Naive thymus-derived CD8-positive, alpha-beta T cell (primary cell): Measurements from ENCODE around the gene ALCAM. TPM values are rescaled to one million over a fixed set of nuclear protein-coding genes. Genes with fewer than 3 reads are reported as not detected.

Experiments used
- ATAC-seq, 2 donors: fragments of 150-1000 bp; cut with Tn5 transposase in 1 of 2; sonication (Bioruptor Pico), chemical (Tn5 transposase) in 1 of 2; 1 replicate in 1 of 2; 2 replicates in 1 of 2; pipeline ENCODE4 v1.10.0; 2021; ENCODE audit warnings: mild to moderate bottlenecking in 2 of 2, moderate library complexity in 2 of 2
- POLR2A ChIA-PET: fragments of 350-600 bp; sonication (Branson Sonifier 250); formaldehyde crosslinking; loops from one replicate; lab custom pipeline; 2021; ENCODE audit warnings: antibody characterized with exemption; lab: Charles Lee
- DNase-seq, 10 donors: peaks; one replicate each; pipeline versions ENCODE4 v3.0.0 to v3.0.0-alpha.2; 2020 to 2022
- H3K27ac Mint-ChIP-seq, 10 donors: one replicate each; pipeline ENCODE4 v1.8.0; 2020 to 2022; ENCODE audit warnings: mild to moderate bottlenecking in 10 of 10, mixed read lengths in 10 of 10, moderate library complexity in 4 of 10, inconsistent platforms in 1 of 10
- H3K27me3 Mint-ChIP-seq, 5 donors: one replicate each; pipeline ENCODE4 v1.8.0; 2021 to 2022; ENCODE audit warnings: mixed read lengths in 5 of 5
- H3K36me3 Mint-ChIP-seq, 3 donors: one replicate each; pipeline ENCODE4 v1.8.0; 2020 to 2022; ENCODE audit warnings: mixed read lengths in 3 of 3, mild to moderate bottlenecking in 2 of 3, inconsistent platforms in 1 of 3
- H3K4me1 Mint-ChIP-seq, 4 donors: one replicate each; pipeline ENCODE4 v1.8.0; 2021 to 2022; ENCODE audit warnings: mixed read lengths in 4 of 4
- H3K4me3 Mint-ChIP-seq, 10 donors: one replicate each; pipeline ENCODE4 v1.8.0; 2020 to 2022; ENCODE audit warnings: mild to moderate bottlenecking in 10 of 10, mixed read lengths in 10 of 10, moderate library complexity in 6 of 10, inconsistent platforms in 1 of 10
- H3K9me3 Mint-ChIP-seq, 9 donors: one replicate each; pipeline ENCODE4 v1.8.0; 2020 to 2022; ENCODE audit warnings: mixed read lengths in 9 of 9, mild to moderate bottlenecking in 3 of 9, inconsistent platforms in 1 of 9, moderate library complexity in 1 of 9
- polyA plus RNA-seq, 3 donors: library from polyadenylated mRNA; unstranded; fragments of 300-500 nt; fragmentation: Illumina TruSeq; gene quantifications; one replicate each; pipeline ENCODE4 v1.2.3, GENCODE V29; 2021
- total RNA-seq, 8 experiments: library from RNA in 2 of 8; stranded (reverse) in 2 of 8; gene quantifications; one replicate each; pipeline ENCODE4 v1.2.3 and lab custom pipeline; 2021 to 2026

Gene ALCAM
- total and polyA plus RNA-seq, 5 experiments from 2014 or later, result 0.41 to 3.1 (median 1.8) TPM

GRCh38 chr3:105606016-105606415 lies 239.3 kb downstream of the ALCAM start:
- DNase-seq, result no peak
- POLR2A ChIA-PET, result no interaction called here
- Mint-ChIP-seq H3K4me3 (no peak overlapping the region), H3K27me3 (peaks cover 0 to 7% (median 0%) of the 10 kb centered on the region in 5 donors), H3K36me3 (no peaks in the 10 kb centered on the region), H3K9me3 (no peaks in the 10 kb centered on the region), H3K27ac (no peak overlapping the region), H3K4me1 (peaks cover 0 to 2% (median 0%) of the 10 kb centered on the region in 4 donors)
- no peak for ATAC-seq

DNA sequence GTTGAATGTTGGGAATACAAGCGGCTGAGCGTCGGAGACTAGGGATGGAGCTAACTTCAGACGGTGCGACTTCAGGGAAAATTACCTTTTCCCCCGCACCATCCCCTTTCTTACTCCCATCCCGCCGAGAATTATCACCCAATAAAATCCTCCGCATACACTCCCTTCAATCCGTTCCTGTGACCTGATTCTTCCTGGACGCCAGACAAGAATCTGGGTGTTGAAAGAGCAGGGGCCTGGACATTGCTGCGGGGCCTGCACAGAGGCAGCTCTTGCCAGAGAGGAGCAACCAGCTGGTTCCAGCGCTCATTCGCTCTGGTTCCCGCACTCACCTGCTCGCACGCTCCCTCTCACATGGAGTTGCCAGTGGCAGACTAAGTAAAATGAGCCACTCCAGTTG lies 241.9 kb downstream of the ALCAM start:
- POLR2A ChIA-PET, result no interaction called here
- DNase-seq (no peak), ATAC-seq (no peak)
- no peaks in the 10 kb centered on the region for H3K36me3 Mint-ChIP-seq
- H3K27me3 Mint-ChIP-seq, result peaks cover 0 to 7% (median 0%) of the 10 kb centered on the region in 5 donors
- H3K9me3 Mint-ChIP-seq, result no peaks in the 10 kb centered on the region
- peaks cover 0 to 2% (median 0%) of the 10 kb centered on the region in 4 donors for H3K4me1 Mint-ChIP-seq
- no peak overlapping the region for H3K4me3 Mint-ChIP-seq
- peak overlapping the region in 1 of 10 donors; percentile 2 for H3K27ac Mint-ChIP-seq

GRCh38 chr3:105610473-105610872 lies 243.8 kb downstream of the ALCAM start:
- H3K27me3 Mint-ChIP-seq, result peaks cover 0 to 7% (median 0%) of the 10 kb centered on the region in 5 donors
- no peak for ATAC-seq
- no peak for DNase-seq

DNA sequence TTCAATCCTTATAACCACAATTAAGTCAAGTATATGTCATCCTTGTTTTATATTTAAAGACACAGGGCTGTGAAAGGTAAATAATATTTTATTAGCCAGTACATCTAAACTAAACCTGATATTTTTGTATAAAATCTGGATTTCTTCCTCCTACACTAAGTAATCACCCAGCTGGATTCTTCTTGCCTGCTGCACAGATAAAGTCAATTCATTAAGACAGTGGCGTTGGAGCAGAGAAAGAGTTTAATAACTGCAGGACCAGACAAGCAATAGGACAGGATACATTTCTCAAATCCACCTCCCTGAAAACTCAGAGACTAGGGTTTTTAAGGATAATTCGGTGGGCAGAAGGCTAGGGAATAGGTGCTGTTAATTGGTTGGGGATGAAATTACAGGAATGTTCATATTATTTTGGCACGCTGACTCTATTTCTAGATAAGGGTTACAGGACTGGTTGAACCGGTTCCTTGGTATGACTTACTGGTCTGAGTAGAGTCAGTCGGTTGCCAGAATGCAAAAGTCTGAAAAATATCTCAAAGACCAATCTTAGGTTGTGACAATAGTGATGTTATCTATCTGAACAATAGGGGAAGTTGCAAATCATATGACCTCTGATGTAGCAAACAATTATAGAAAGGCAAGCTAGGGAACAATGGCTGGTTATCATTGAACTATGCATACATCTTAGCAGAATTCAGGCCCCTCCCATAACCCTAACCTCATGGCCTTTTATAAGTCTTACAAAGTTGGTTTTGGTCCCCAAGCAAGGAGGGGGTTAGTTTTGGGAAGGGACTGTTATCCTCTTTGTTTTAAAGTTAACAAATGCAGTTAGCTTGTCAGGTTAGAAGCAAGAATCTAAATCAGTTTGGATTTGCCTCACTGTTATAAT lies 244.8 kb downstream of the ALCAM start:
- no peak overlapping the region for H3K4me3 Mint-ChIP-seq
- H3K27me3 Mint-ChIP-seq, result peaks cover 0 to 7% (median 0%) of the 10 kb centered on the region in 5 donors
- ATAC-seq, result no peak
- peak overlapping the region in 1 of 10 donors; percentile 21 for H3K27ac Mint-ChIP-seq
- no peaks in the 10 kb centered on the region for H3K36me3 Mint-ChIP-seq
- H3K9me3 Mint-ChIP-seq, result no peaks in the 10 kb centered on the region
- no peak for DNase-seq
- peaks cover 0 to 2% (median 0%) of the 10 kb centered on the region in 4 donors for H3K4me1 Mint-ChIP-seq
- POLR2A ChIA-PET, result no interaction called here

More at GRCh38 chr3:105610473-105610872, 243.8 kb downstream of the ALCAM start:
- H3K27ac Mint-ChIP-seq, result peak overlapping the region in 1 of 10 donors; percentile 45
- H3K9me3 Mint-ChIP-seq, result no peaks in the 10 kb centered on the region
- H3K4me3 Mint-ChIP-seq, result no peak overlapping the region
- H3K4me1 Mint-ChIP-seq, result peaks cover 0 to 2% (median 0%) of the 10 kb centered on the region in 4 donors
- H3K36me3 Mint-ChIP-seq, result no peaks in the 10 kb centered on the region
- POLR2A ChIA-PET, result no interaction called here

DNA sequence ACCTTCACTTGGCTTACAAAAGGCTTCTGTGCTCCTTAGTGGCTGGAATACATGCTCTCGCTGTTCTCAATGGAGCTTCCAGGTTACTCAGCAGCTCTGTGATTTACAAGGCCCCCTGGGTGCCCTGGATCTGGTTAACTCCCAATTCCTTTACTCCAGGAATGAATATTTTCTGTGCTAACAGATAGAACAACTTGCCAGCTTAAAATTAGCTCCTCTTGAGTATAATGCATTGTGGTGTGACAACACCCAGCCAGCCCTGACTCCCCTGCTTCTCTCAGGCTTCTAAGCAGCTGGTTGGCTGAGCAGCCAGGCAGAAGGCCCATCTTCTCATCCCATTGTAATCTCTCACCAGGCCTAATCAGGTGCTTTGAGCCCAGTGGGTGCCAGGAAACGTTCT lies 246.4 kb downstream of the ALCAM start:
- Mint-ChIP-seq H3K4me1 (peaks cover 0 to 2% (median 0%) of the 10 kb centered on the region in 4 donors), H3K27ac (no peak overlapping the region), H3K36me3 (no peaks in the 10 kb centered on the region), H3K27me3 (peaks cover 0 to 7% (median 0%) of the 10 kb centered on the region in 5 donors), H3K9me3 (no peaks in the 10 kb centered on the region), H3K4me3 (peak overlapping the region in 1 of 10 donors; percentile 9)
- ATAC-seq (no peak), DNase-seq (no peak)
- POLR2A ChIA-PET, result no interaction called here

- Mint-ChIP-seq H3K27ac (no peak overlapping the region), H3K27me3 (peaks cover 0 to 5% (median 0%) of the 10 kb centered on the region in 5 donors), H3K4me3 (no peak overlapping the region), H3K4me1 (no peaks in the 10 kb centered on the region), H3K36me3 (no peaks in the 10 kb centered on the region), H3K9me3 (no peaks in the 10 kb centered on the region)
- DNase-seq (no peak), ATAC-seq (no peak)
- POLR2A ChIA-PET, result no interaction called here
Measured at GRCh38 chr3:105614288-105615030, 247.8 kb downstream of the ALCAM start.

GRCh38 chr3:105615814-105616213 lies 249.1 kb downstream of the ALCAM start:
- ATAC-seq (no peak), DNase-seq (no peak)
- H3K36me3 Mint-ChIP-seq, result no peaks in the 10 kb centered on the region
- no peak overlapping the region for H3K27ac Mint-ChIP-seq
- no peaks in the 10 kb centered on the region for H3K9me3 Mint-ChIP-seq
- POLR2A ChIA-PET, result no interaction called here
- H3K27me3 Mint-ChIP-seq, result peaks cover 0 to 5% (median 0%) of the 10 kb centered on the region in 5 donors
- H3K4me1 Mint-ChIP-seq, result no peaks in the 10 kb centered on the region
- H3K4me3 Mint-ChIP-seq, result no peak overlapping the region

DNA sequence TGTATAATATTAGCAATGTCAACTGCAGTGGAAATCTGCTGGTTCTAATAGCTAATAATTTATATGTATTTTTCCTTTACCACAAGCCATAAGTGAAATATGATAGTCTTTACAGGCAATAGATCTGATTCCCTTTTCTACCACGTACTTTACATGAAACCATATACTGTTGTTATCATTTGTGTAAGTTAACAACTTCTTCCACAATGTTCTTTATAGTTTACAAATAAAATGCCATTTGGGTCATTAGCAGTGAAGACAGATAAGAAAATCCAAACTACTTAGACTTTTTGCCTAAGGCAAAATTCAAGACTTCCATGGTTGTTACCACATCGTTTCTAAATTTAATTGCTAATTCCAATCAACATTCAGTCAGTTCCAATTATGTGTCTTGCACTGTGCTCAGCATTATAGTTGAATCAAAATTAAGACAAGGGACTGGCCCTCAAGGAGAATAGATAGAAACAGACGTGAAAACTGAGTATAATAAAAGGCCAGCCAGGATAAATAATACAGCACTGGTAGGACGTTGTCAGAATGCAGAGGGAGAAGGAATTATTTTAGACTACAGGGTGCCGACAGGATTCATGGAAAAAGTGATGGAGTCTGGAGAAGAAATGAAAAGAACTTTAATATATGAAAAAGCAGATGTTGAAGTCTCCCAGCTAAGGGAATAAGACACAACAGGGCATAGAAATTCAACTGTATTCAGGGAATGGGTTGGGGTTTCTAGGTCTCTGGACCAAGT lies 249.8 kb downstream of the ALCAM start:
- POLR2A ChIA-PET, result no interaction called here
- Mint-ChIP-seq H3K9me3 (no peaks in the 10 kb centered on the region), H3K27me3 (peaks cover 0 to 5% (median 0%) of the 10 kb centered on the region in 5 donors), H3K4me3 (no peak overlapping the region), H3K27ac (no peak overlapping the region), H3K36me3 (no peaks in the 10 kb centered on the region), H3K4me1 (no peaks in the 10 kb centered on the region)
- no peak for DNase-seq
- ATAC-seq, result no peak

DNA sequence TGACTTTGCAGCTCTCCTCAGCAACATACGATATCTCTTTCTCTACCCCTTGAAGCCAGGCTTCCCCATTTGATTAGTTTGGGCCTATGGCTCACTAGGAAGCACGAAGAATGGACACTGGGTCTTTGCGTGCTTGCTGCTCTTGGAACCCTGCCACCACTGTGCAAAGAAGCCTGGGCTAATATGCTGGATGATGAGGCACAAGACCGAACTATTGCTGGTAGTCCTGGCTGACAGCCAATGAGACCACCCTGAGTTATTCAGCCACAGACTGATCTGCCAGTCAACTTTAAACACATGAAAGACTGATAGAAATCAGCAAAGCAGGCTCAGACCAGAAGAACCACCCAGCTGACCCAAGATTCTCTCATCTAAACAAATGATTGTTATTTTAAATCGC lies 251.8 kb downstream of the ALCAM start:
- H3K27me3 Mint-ChIP-seq, result peaks cover 0 to 5% (median 0%) of the 10 kb centered on the region in 5 donors
- no peaks in the 10 kb centered on the region for H3K9me3 Mint-ChIP-seq
- H3K36me3 Mint-ChIP-seq, result no peaks in the 10 kb centered on the region
- ATAC-seq, result no peak
- no peaks in the 10 kb centered on the region for H3K4me1 Mint-ChIP-seq
- POLR2A ChIA-PET, result no interaction called here
- H3K4me3 Mint-ChIP-seq, result no peak overlapping the region
- no peak for DNase-seq
- H3K27ac Mint-ChIP-seq, result no peak overlapping the region

GRCh38 chr3:105619651-105620050 lies 252.9 kb downstream of the ALCAM start:
- Mint-ChIP-seq H3K4me1 (no peaks in the 10 kb centered on the region), H3K27ac (no peak overlapping the region), H3K9me3 (no peaks in the 10 kb centered on the region), H3K4me3 (no peak overlapping the region), H3K36me3 (no peaks in the 10 kb centered on the region), H3K27me3 (peaks cover 0 to 5% (median 0%) of the 10 kb centered on the region in 5 donors)
- DNase-seq (no peak), ATAC-seq (no peak)
- POLR2A ChIA-PET, result no interaction called here

DNA sequence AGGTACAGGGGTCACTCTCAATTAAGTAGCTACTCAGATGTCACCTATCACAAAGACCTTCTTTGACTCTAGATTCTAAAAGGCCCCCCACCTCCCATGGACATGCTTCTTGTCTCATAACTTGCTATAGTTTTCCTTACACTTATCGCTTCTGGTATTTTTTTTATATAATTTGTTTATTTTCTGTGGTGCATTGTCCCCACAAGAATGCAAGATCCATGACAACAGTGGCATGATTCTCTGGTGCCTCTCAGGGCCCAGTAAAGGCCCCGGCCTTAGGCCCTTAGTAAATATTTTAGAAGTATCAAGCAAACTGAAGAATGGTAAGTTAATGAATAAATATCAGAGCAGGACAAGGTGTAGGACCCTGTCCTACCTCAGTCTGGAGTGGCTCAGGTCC lies 253.5 kb downstream of the ALCAM start:
- POLR2A ChIA-PET, result no interaction called here
- Mint-ChIP-seq H3K27me3 (no peaks in the 10 kb centered on the region), H3K9me3 (no peaks in the 10 kb centered on the region), H3K4me1 (no peaks in the 10 kb centered on the region), H3K27ac (no peak overlapping the region), H3K4me3 (no peak overlapping the region), H3K36me3 (no peaks in the 10 kb centered on the region)
- ATAC-seq (no peak), DNase-seq (no peak)

GRCh38 chr3:105622169-105622568 lies 255.5 kb downstream of the ALCAM start:
- Mint-ChIP-seq H3K27ac (no peak overlapping the region), H3K4me1 (no peaks in the 10 kb centered on the region), H3K36me3 (no peaks in the 10 kb centered on the region), H3K27me3 (no peaks in the 10 kb centered on the region), H3K9me3 (no peaks in the 10 kb centered on the region), H3K4me3 (no peak overlapping the region)
- DNase-seq (no peak), ATAC-seq (no peak)
- POLR2A ChIA-PET, result no interaction called here
